Esophagus squamous epithelium (tissue), 4 donors: ENCODE measurements around the gene ACP1.

Source experiments
- CTCF ChIP-seq, 6 experiments: fragments of 450-650 bp in 4 of 6; fragments of 200-600 bp in 2 of 6; sonication (generic) in 2 of 6; IDR thresholded peaks; one replicate each; pipeline ENCODE4 v1.5.1; 2016 to 2019; ENCODE audit warnings: antibody characterized with exemption in 6 of 6, mild to moderate bottlenecking in 4 of 6, moderate library complexity in 4 of 6
- POLR2A ChIP-seq, 4 donors: fragments of 450-650 bp; IDR thresholded peaks; one replicate each; pipeline ENCODE4 v1.6.1; 2017; ENCODE audit warnings: antibody characterized with exemption in 4 of 4, mild to moderate bottlenecking in 4 of 4, moderate library complexity in 3 of 4

GRCh38 chr2:286035-286434 lies 21.3 kb downstream of the ACP1 start:
- TF ChIP-seq CTCF (IDR thresholded peaks at IDR 0.05) (no peak), POLR2A (IDR thresholded peaks at IDR 0.05) (no peak)
